Measurements from ENCODE around the gene INF2. TPM values are rescaled to one million over a fixed set of nuclear protein-coding genes. Genes with fewer than 3 reads are reported as not detected.
"Not testable (repeated sequence)": the region's sequence is repeated elsewhere in the genome, so short reads cannot be mapped to it uniquely, and the experiment has no call there.

INF2 gene
- polyA plus RNA-seq, 4 donors: 44.6 to 69.0 (median 49.9) TPM

- no peak for DNase-seq (ENCODE audit: low read depth in 4 of 4, low spot score in 3 of 4)
Measured at GRCh38 chr14:104656014-104656714, 33.3 kb upstream of the INF2 start.

GRCh38 chr14:104657101-104657524 is 32.3 kb upstream of the INF2 start:
- DNase-seq (ENCODE audit: low read depth in 4 of 4, low spot score in 3 of 4): no peak

DNA sequence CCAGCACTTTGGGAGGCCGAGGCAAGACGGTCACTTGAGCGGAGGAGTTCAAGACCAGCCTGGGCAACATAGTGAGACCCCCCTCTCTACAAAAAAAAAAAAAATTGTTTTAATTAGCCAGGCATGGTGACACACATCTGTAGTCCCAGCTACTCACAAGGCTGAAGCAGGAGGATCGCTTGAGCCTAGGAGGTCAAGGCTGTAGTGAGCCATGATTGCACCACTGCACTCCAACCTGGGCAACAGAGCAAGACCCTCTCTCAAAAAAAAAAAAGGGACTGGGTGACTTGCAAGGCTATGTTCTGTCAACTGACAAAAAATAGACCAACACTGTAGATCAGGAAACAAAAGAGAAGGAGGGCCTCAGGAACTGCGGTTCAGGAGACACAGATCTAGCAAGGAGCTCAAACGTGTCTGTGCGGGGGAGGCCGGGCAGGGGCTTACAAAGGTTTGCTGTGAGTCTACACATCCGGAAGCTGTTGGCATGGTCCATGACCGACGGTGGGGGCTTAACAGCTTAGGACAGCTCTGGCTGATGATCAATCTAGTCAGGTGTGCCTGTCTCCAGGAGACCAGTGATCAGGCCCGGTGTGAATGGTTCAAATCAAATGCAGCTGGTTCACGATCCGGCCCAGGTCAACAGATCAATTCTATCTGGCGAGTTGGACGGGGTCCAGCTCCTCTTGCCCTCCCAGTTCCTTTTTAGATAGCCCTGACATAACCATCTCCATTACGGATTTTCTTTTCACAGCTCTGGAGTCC is 31.7 kb upstream of the INF2 start:
- DNase-seq (ENCODE audit: low read depth in 4 of 4, low spot score in 3 of 4): no peak

DNA sequence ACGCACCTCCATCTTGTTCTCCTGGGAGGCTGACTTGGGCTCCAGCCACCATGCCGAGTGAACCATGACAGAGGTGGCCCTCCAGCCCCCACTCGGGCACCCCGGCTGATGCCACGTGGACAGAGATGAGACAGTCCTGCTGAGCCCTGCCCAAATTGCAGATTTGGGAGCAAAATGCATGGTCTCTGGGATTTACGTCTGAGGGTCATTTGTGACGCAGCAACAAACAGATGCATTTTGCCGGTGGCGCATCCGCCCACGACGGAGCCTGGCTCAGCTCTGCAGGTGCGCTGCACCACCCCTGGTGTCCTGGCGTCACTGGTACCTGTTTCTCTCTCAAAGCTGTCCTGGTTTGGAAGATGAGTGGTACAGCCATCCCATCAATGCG is 31.1 kb upstream of the INF2 start:
- DNase-seq (ENCODE audit: low read depth in 4 of 4, low spot score in 3 of 4): no peak

- no peak for DNase-seq (ENCODE audit: low read depth in 4 of 4, low spot score in 3 of 4)
Measured at GRCh38 chr14:104659146-104659545, 30.3 kb upstream of the INF2 start.

DNA sequence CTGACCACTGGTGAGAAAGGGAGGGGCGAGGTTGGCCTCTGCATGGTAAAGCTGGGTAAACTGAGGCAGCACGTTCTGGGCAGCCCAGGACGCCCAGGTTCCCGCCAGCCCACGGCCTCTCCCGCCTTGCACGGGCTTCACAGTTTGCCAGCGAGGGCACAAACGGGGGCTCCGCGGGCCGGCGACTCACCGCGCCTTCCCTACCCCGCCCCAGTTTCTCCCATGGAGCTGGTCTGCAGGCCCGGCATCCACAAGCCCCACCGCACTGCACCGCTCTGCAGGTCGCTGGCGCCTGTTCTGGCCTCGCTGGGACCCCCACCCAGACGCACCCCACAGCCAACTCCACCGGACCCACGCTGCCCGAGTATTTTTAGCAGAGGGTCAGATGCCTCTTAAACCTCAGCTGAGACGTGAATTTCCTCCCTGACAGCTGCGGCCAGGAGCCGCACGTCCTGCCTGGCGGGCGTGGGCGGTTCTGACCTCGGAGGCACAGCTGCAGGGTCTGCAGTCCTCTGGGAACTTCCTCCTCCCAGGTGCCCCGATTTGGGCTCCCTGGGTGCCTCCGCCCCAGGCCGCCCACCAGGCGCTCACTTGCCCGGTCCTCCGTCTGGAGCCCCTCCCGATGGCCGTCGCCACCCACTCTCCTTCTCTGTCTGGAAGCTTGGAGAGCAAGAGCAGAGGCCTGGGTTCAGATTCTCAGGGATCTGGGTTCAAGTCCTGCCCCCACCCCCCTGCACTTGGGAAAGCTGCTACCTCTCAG is 29.5 kb upstream of the INF2 start:
- no peak for DNase-seq (ENCODE audit: low read depth in 4 of 4, low spot score in 3 of 4)

DNA sequence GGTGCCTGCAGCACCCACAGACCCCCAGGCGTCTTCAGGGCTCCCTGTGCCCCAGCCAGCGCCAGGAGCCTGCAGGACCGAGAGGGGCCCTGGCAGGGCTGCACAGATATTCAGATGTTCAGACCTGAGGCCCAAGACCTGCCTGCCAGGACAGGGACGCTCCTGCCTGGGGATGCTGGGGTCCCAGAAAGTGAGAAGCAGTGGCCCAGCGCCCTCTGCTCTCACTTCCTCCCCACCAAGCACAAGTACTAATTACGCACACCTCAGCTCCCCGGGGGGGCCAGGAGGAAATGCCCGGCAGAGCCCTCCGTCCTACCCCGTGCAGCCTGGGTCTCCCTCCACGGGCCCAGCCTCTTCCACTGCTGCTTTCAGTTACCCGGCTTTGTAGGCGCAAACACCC is 28.8 kb upstream of the INF2 start:
- no peak for DNase-seq (ENCODE audit: low read depth in 4 of 4, low spot score in 3 of 4)

DNA sequence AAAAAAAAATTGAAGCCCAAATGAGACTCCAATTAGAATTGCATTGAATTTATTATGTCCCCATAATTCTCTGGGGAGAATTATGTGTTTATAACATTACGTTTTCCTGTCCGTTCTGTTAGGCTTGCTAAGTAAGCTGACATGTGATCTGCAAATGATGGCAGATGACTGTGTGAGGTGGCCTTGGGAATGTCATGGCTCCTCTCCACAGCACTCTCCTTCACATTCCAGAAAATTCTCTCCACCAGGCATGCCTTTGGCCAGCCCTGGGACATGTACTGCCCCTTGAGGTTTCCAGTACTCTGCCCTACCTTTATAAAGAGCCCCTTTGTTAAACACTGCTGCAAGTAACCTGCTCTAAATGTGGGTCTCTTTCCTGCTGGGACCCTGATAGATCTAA is 28.3 kb upstream of the INF2 start:
- DNase-seq (ENCODE audit: low read depth in 4 of 4, low spot score in 3 of 4): no peak

DNA sequence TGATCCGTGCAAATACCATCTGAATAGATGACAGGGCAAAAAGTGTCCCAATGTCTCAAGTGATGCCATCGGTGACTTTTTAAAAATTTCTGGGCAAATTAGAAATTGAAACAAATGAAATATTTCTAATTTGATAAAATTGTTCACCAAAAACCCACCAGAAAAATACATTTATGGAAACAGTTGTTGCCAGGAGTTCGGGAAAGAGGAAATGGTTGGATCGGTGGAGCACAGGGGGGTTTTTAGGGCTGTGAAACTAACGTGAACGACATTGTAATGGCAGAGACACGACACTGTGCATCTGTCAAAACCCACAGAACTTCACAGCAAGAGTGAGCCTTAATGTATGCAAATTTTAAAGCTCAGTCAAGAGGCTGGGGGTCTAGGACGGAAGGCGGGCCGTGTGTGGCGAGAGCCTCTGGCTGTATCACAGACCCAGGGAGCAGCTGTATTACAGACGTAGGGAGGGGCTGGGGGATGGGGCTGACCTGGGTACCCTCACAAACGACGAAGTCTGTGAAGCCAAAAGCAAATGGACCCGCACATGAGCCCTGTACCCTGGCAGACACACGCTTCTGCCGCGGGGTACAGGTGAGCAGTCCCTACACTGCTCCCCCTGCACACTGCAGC is 27.8 kb upstream of the INF2 start:
- not testable (repeated sequence) for DNase-seq (ENCODE audit: low read depth in 4 of 4, low spot score in 3 of 4)

- not testable (repeated sequence) for DNase-seq (ENCODE audit: low read depth in 4 of 4, low spot score in 3 of 4)
Measured at GRCh38 chr14:104662472-104662871, 26.9 kb upstream of the INF2 start.

DNA sequence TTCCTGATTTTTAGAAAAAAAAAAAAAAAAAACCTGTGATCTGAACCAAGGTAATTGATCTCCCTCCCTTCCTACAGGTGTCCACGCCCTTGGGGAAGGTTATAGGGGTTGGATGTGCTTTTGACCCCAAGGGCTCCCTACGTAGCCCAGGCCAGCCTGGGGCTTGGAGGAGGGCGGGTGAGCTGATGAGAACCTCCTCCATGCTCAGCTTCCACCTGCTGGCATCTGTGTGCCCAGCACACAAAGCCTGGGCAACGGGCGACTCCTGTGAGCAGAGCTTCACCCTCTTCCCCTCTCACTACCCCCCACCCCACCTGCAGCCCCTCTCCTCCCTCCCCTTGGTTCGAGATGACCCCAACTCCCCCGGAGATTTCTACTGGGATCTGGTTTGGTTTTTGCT is 25.3 kb upstream of the INF2 start:
- DNase-seq (ENCODE audit: low read depth in 4 of 4, low spot score in 3 of 4): no peak

DNA sequence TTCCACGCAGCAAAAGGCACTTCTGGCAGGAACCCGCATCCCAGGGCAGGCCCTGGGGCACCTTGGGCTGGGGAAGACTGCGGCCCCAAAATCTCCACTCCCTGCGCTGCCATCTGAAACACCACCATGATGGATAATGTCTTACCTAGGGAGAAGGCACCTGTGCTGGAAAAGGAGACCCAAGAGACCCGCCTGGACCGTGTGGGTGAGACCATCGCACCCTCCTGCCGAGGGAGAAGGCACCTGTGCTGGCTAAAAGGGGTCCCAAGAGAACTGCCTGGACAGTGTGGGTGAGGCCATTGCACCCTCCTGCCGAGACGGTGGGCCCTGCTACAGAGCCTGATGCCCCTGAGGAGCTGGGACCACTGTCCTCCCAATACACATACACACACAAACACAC is 24.8 kb upstream of the INF2 start:
- DNase-seq (ENCODE audit: low read depth in 4 of 4, low spot score in 3 of 4): no peak

GRCh38 chr14:104665114-104665656 is 24.2 kb upstream of the INF2 start:
- no peak for DNase-seq (ENCODE audit: low read depth in 4 of 4, low spot score in 3 of 4)

- DNase-seq (ENCODE audit: low read depth in 4 of 4, low spot score in 3 of 4): no peak
Measured at GRCh38 chr14:104665657-104666522, 23.5 kb upstream of the INF2 start.

GRCh38 chr14:104666523-104666895 is 22.9 kb upstream of the INF2 start:
- not testable (repeated sequence) for DNase-seq (ENCODE audit: low read depth in 4 of 4, low spot score in 3 of 4)

DNA sequence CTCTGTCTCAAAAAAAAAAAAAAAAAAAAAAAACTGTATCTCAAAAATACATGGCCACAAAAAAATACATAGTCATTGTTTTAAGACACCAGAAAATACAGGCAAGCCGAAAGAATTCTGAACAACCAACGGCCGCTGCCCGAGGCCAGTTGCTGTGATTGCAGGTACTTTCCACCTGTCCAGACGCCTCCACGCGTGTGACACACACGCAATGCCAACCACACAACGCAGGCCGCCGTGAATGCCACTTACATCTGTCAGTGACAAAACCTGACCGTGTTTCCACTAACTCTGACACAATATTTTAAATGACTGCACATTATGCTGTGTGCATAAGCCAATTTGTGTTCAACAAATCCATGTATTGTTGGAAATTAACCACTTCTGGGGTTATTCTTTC is 22.4 kb upstream of the INF2 start:
- no peak for DNase-seq (ENCODE audit: low read depth in 4 of 4, low spot score in 3 of 4)

GRCh38 chr14:104669697-104670096 is 19.7 kb upstream of the INF2 start:
- no peak for DNase-seq (ENCODE audit: low read depth in 4 of 4, low spot score in 3 of 4)

DNA sequence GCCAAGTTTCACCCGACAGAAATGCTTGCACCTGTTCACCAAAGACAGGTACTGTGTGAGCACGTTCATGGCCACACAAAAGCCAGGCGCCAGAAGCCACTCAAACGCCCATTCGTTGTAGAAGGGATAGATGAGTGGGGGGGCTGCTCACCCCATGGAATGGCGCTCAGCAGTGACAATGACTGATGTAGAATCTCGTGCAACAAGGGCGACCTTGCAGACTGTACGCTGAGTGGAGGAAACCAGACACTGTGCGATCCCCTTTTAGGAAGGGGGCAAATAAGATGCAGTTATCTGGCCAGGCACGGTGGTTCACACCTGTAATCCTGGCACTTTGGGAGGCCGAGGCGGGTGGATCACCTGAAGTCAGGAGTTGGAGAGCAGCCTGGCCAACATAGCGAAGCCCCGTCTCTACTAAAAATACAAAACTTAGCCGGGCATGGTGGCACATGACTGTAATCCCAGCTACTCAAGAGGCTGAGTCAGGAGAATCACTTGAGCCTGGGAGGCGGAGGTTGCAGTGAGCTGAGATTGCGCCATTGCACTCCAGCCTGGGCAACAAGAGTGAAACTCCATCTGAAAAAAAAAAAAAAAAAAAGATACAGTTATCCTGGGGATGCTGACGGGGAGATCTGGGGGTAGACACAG is 18.0 kb upstream of the INF2 start:
- DNase-seq (ENCODE audit: low read depth in 4 of 4, low spot score in 3 of 4): not testable (repeated sequence)

DNA sequence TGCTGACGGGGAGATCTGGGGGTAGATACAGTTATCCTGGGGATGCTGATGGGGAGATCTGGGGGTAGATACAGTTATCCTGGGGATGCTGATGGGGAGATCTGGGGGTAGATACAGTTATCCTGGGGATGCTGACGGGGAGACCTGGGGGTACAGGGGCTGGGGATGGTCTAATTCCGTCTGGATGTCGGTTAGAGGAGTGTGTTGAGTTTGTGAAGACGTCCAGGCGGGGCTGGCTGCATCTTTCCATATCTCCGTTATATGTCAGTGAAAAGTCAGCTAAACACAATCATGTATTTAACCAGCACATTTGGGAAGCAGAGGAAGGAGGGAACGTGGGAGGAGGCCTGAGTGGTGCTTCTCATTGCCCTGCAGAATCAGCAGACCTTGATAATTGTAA is 17.3 kb upstream of the INF2 start:
- DNase-seq (ENCODE audit: low read depth in 4 of 4, low spot score in 3 of 4): not testable (repeated sequence)
